GM21737 (cell line): ENCODE data around the gene IFT43.

Experiments
- ATAC-seq: cut with Tn5 transposase; IDR thresholded peaks from one replicate; pipeline ENCODE4 v1.9.1; 2021; ENCODE audit warnings: mild to moderate bottlenecking, moderate library complexity; ENCODE audit not compliant: unreplicated experiment

The IFT43 gene

GRCh38 chr14:76101391-76102379 lies 116.1 kb downstream of the IFT43 start:
- no peak for ATAC-seq

- no peak for ATAC-seq
Measured at GRCh38 chr14:76104802-76105355, 119.3 kb downstream of the IFT43 start.

GRCh38 chr14:76106188-76106587 lies 120.6 kb downstream of the IFT43 start:
- ATAC-seq, result no peak

GRCh38 chr14:76109087-76109880 lies 123.7 kb downstream of the IFT43 start:
- ATAC-seq, result no peak

GRCh38 chr14:76112889-76113624 lies 127.5 kb downstream of the IFT43 start:
- no peak for ATAC-seq

- no peak for ATAC-seq
Measured at GRCh38 chr14:76113691-76114090, 128.1 kb downstream of the IFT43 start.

GRCh38 chr14:76115010-76115422 lies 129.5 kb downstream of the IFT43 start:
- ATAC-seq, result no peak

- no peak for ATAC-seq
Measured at GRCh38 chr14:76117789-76118484, 132.4 kb downstream of the IFT43 start.

GRCh38 chr14:76118594-76118993 lies 133.0 kb downstream of the IFT43 start:
- no peak for ATAC-seq

GRCh38 chr14:76121089-76121748 lies 135.7 kb downstream of the IFT43 start:
- ATAC-seq, result no peak

- no peak for ATAC-seq
Measured at GRCh38 chr14:76123426-76124225, 138.1 kb downstream of the IFT43 start.

GRCh38 chr14:76125511-76125910 lies 139.9 kb downstream of the IFT43 start:
- ATAC-seq, result no peak

GRCh38 chr14:76126076-76126475 lies 140.5 kb downstream of the IFT43 start:
- no peak for ATAC-seq

- ATAC-seq, result no peak
Measured at GRCh38 chr14:76129851-76130576, 144.5 kb downstream of the IFT43 start.

- no peak for ATAC-seq
Measured at GRCh38 chr14:76131071-76131965, 145.8 kb downstream of the IFT43 start.

- ATAC-seq, result no peak
Measured at GRCh38 chr14:76133103-76133502, 147.5 kb downstream of the IFT43 start.
